H1 (cell line): ENCODE data around the gene CCDC141.

Source experiments
- BACH1 ChIP-seq: IDR thresholded peaks from 2 replicates; pipeline ENCODE4 v1.6.1; 2012; ENCODE audit warnings: low read length, improper control_type of control experiment
- EZH2 ChIP-seq: fragments of 200-600 bp; sonication (generic); IDR thresholded peaks from 2 replicates; pipeline ENCODE4 v1.7.1; 2012; ENCODE audit warnings: low read depth, mild to moderate bottlenecking, moderate library complexity, low read length, inconsistent platforms; ENCODE audit not compliant: severe bottlenecking
- KDM5A ChIP-seq: fragments of 200-600 bp; IDR thresholded peaks from 2 replicates; pipeline ENCODE4 v1.7.1; 2012; ENCODE audit warnings: mild to moderate bottlenecking, low read length, inconsistent platforms, mixed read lengths
- POLR2A ChIP-seq, 2 experiments: IDR thresholded peaks; 1 replicate in 1 of 2; 2 replicates in 1 of 2; pipeline ENCODE4 v1.6.1; 2011; ENCODE audit warnings: low read depth in 2 of 2, low read length in 2 of 2, mild to moderate bottlenecking in 2 of 2; ENCODE audit errors: control extremely low read depth in 1 of 2
- POLR2AphosphoS5 ChIP-seq: IDR thresholded peaks from 2 replicates; pipeline ENCODE4 v1.6.1; 2011; ENCODE audit warnings: low read depth, low read length
- SIN3A ChIP-seq, 2 experiments: IDR thresholded peaks in 1 of 2; conservative IDR thresholded peaks in 1 of 2; 2 replicates each; pipeline ENCODE4 v1.6.1; 2011 to 2012; ENCODE audit warnings: low read length in 2 of 2, improper control_type of control experiment in 1 of 2, low read depth in 1 of 2, mild to moderate bottlenecking in 1 of 2
- SP4 ChIP-seq: IDR thresholded peaks from 2 replicates; pipeline ENCODE4 v1.6.1; 2012; ENCODE audit warnings: low read length, inconsistent platforms
- TF ChIP-seq, protein P1 (sequence below), 3 experiments: IDR thresholded peaks; 1 replicate in 2 of 3; 2 replicates in 1 of 3; pipeline versions ENCODE4 v1.5.1 to v1.6.1; 2011; ENCODE audit warnings: low read length in 3 of 3, mild to moderate bottlenecking in 3 of 3, inconsistent platforms in 2 of 3, low read depth in 1 of 3, moderate library complexity in 1 of 3; ENCODE audit not compliant: insufficient read depth in 1 of 3; ENCODE audit errors: control extremely low read depth in 1 of 3

DNA sequence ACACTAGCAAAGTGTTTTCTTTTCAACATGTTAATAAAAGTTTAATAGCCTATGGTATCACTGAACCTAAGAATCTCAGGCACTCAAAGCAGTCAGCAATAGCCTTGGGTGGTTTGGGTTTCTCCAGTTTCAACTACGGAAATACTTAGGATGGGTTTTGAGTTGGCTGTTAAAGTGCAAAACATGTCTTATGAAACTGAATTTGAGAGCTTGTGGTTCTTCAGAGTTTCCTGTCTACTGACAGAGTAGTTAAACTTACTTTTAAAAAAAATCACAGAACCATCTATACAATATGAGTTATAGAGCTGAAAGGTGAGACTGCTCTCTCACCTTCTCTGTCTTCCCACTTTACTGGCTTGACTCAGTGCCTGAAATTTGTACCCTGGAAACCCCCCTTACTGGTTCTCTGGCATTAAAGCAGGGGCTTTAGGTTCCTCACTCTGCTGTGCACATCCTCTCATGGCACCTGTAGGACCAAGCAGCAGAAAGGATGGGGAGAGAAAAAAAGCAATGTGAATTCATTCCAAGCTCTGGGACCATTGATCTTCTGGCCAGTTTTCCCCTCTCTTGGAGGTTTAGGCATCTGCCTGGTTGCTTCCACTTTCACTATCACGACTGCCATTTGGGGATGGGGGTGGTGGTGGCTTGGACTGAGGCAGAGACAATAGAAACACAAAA lies 18.1 kb downstream of the CCDC141 start:
- TF ChIP-seq EZH2: no peak
- TF ChIP-seq, protein P1, sequence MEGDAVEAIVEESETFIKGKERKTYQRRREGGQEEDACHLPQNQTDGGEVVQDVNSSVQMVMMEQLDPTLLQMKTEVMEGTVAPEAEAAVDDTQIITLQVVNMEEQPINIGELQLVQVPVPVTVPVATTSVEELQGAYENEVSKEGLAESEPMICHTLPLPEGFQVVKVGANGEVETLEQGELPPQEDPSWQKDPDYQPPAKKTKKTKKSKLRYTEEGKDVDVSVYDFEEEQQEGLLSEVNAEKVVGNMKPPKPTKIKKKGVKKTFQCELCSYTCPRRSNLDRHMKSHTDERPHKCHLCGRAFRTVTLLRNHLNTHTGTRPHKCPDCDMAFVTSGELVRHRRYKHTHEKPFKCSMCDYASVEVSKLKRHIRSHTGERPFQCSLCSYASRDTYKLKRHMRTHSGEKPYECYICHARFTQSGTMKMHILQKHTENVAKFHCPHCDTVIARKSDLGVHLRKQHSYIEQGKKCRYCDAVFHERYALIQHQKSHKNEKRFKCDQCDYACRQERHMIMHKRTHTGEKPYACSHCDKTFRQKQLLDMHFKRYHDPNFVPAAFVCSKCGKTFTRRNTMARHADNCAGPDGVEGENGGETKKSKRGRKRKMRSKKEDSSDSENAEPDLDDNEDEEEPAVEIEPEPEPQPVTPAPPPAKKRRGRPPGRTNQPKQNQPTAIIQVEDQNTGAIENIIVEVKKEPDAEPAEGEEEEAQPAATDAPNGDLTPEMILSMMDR (IDR thresholded peaks at IDR 0.05; ENCODE audit: control extremely low read depth in 1 of 3, insufficient read depth in 1 of 3, low read depth in 1 of 3, low read length in 3 of 3): no peak
- no peak for TF ChIP-seq POLR2A (IDR thresholded peaks at IDR 0.05; ENCODE audit: control extremely low read depth in 1 of 2, low read depth in 2 of 2, low read length in 2 of 2)
- no peak for TF ChIP-seq SIN3A (conservative IDR thresholded peaks at IDR 0.05 in 1 of 2, IDR thresholded peaks at IDR 0.05 in 1 of 2; ENCODE audit: low read depth in 1 of 2, low read length in 2 of 2)
- TF ChIP-seq KDM5A: no peak
- TF ChIP-seq SP4: no peak
- TF ChIP-seq BACH1: no peak
- TF ChIP-seq POLR2AphosphoS5: no peak
